Mucosa of descending colon (tissue), 3 donors: ENCODE measurements around the gene PROX2. TPM values are rescaled to one million over a fixed set of nuclear protein-coding genes. Genes with fewer than 3 reads are reported as not detected.

Experiments used
- ATAC-seq: fragments of 200-7000 bp; cut with Tn5 transposase; one replicate; pipeline ENCODE4 v1.9.1; 2020; ENCODE audit warnings: mild to moderate bottlenecking, moderate library complexity
- DNase-seq, 3 donors: peaks; one replicate each; pipeline ENCODE4 v3.0.0-alpha.2; 2020
- H3K36me3 ChIP-seq: fragments of 200-600 bp; one replicate; pipeline ENCODE4 v1.8.0; 2021; ENCODE audit warnings: low read depth, mild to moderate bottlenecking
- H3K4me1 ChIP-seq: fragments of 200-600 bp; one replicate; pipeline ENCODE4 v1.8.0; 2021; ENCODE audit warnings: low read depth, mild to moderate bottlenecking
- H3K4me3 ChIP-seq: fragments of 200-600 bp; one replicate; pipeline ENCODE4 v1.8.0; 2021; ENCODE audit warnings: mild to moderate bottlenecking
- H3K9me3 ChIP-seq: fragments of 200-600 bp; one replicate; pipeline ENCODE4 v1.8.0; 2021; ENCODE audit warnings: mild to moderate bottlenecking
- CTCF ChIP-seq: fragments of 200-600 bp; IDR thresholded peaks from one replicate; pipeline ENCODE4 v1.8.0; 2022; ENCODE audit warnings: antibody characterized with exemption, mild to moderate bottlenecking
- intact Hi-C, 2 donors: fragments of 100-400 bp; cut with DNase I in 1 of 2; cut with micrococcal nuclease in 1 of 2; formaldehyde crosslinking; loops; one replicate each; pipeline versions ENCODE4 v1.11.0 to v1.11.1; 2022; cut with DNase I, micrococcal nuclease
- total RNA-seq, 3 donors: library from RNA; stranded (reverse); fragmentation: NEBNext Ultra II Directional in 2 of 3; extraction: Animal tissue kit (Norgen Biotek cat#: 25700) in 2 of 3; gene quantifications; one replicate each; pipeline versions ENCODE4 v1.2.1 to v1.2.4, GENCODE V29; 2021 to 2023
- donor health status: DM: no; HTN: no; CAD: no; lungs with moderate emphysema.
- donor health status: DM: no; HTN: no; CAD: no.
- donor health status: DM: no; HTN: yes; CAD: no.

PROX2 gene
- total RNA-seq, 3 donors from 2014 or later, result 0.07 to 0.09 TPM; not detected in 1

- no peaks in the 10 kb centered on the region for H3K36me3 ChIP-seq
- H3K4me3 ChIP-seq, result no peak overlapping the region
- TF ChIP-seq CTCF, result no peak
- no peaks in the 10 kb centered on the region for H3K4me1 ChIP-seq
- no peak for ATAC-seq
- intact Hi-C loops, result no loop called here
- no peaks in the 10 kb centered on the region for H3K9me3 ChIP-seq
- no peak for DNase-seq
Measured at GRCh38 chr14:74836251-74836960, 39.5 kb downstream of the PROX2 start.

- intact Hi-C loops, result no loop called here
- no peaks in the 10 kb centered on the region for H3K36me3 ChIP-seq
- H3K4me3 ChIP-seq, result no peak overlapping the region
- H3K4me1 ChIP-seq, result no peaks in the 10 kb centered on the region
- no peaks in the 10 kb centered on the region for H3K9me3 ChIP-seq
- ATAC-seq (no peak), DNase-seq (no peak)
- no peak for TF ChIP-seq CTCF
Measured at GRCh38 chr14:74835645-74836250, 40.2 kb downstream of the PROX2 start.

- Histone ChIP-seq H3K4me3 (no peak overlapping the region), H3K9me3 (no peaks in the 10 kb centered on the region), H3K36me3 (no peaks in the 10 kb centered on the region), H3K4me1 (no peaks in the 10 kb centered on the region)
- TF ChIP-seq CTCF, result no peak
- intact Hi-C loops, result no loop called here
- ATAC-seq, result no peak
- DNase-seq, result no peak
Measured at GRCh38 chr14:74834692-74835392, 41.1 kb downstream of the PROX2 start.

GRCh38 chr14:74832849-74833248 lies 43.1 kb downstream of the PROX2 start:
- intact Hi-C loops, result no loop called here
- DNase-seq, result no peak
- no peaks in the 10 kb centered on the region for H3K36me3 ChIP-seq
- no peaks in the 10 kb centered on the region for H3K4me1 ChIP-seq
- no peak overlapping the region for H3K4me3 ChIP-seq
- no peak for ATAC-seq
- no peak for TF ChIP-seq CTCF
- H3K9me3 ChIP-seq, result no peaks in the 10 kb centered on the region

GRCh38 chr14:74829251-74829650 lies 46.7 kb downstream of the PROX2 start:
- Histone ChIP-seq H3K4me1 (no peaks in the 10 kb centered on the region), H3K36me3 (no peaks in the 10 kb centered on the region), H3K9me3 (no peaks in the 10 kb centered on the region), H3K4me3 (no peak overlapping the region)
- intact Hi-C loops, result no loop called here
- no peak for TF ChIP-seq CTCF
- no peak for DNase-seq
- no peak for ATAC-seq
